Ovary (tissue), 9 donors: ENCODE data around the gene RPS23. TPM values are rescaled to one million over a fixed set of nuclear protein-coding genes. Genes with fewer than 3 reads are reported as not detected.

Experiments used
- DNase-seq, 5 donors: peaks; one replicate each; pipeline ENCODE4 v3.0.0-alpha.2; 2019 to 2020
- H3K27ac ChIP-seq, 2 donors: fragments of 200-600 bp; one replicate each; pipeline versions ENCODE4 v1.5.1 to v1.8.0; 2019 to 2022
- H3K27me3 ChIP-seq: fragments of 200-600 bp; one replicate; pipeline ENCODE4 v1.8.0; 2022
- H3K36me3 ChIP-seq: fragments of 200-600 bp; sonication (generic); one replicate; pipeline ENCODE4 v1.5.1; 2019
- H3K4me1 ChIP-seq: one replicate; pipeline ENCODE4 v1.8.1; 2013; ENCODE audit warnings: mild to moderate bottlenecking, moderate library complexity; ENCODE audit not compliant: insufficient read depth
- H3K4me3 ChIP-seq: fragments of 200-600 bp; sonication (generic); one replicate; pipeline ENCODE4 v1.5.1; 2017
- H3K9me3 ChIP-seq, 2 donors: fragments of 200-600 bp in 1 of 2; sonication (generic) in 1 of 2; one replicate each; pipeline versions ENCODE4 v1.5.1 to v1.8.1; 2013 to 2019; ENCODE audit warnings: mild to moderate bottlenecking in 1 of 2, moderate library complexity in 1 of 2
- CTCF ChIP-seq, 3 donors: fragments of 450-650 bp in 2 of 3; fragments of 200-600 bp in 1 of 3; IDR thresholded peaks; one replicate each; pipeline versions ENCODE4 v1.5.1 to v1.8.0; 2016 to 2022; ENCODE audit warnings: antibody characterized with exemption in 3 of 3, mild to moderate bottlenecking in 1 of 3
- EP300 ChIP-seq: sonication (generic); formaldehyde crosslinking; IDR thresholded peaks from one replicate; pipeline ENCODE4 v1.6.1; 2017; ENCODE audit warnings: antibody characterized with exemption
- POLR2A ChIP-seq: fragments of 450-650 bp; IDR thresholded peaks from one replicate; pipeline ENCODE4 v1.6.1; 2017; ENCODE audit warnings: antibody characterized with exemption, mild to moderate bottlenecking, moderate library complexity
- WGBS, 3 donors: extraction: QIAGEN DNeasy Blood & Tissue Kit in 1 of 3; methylation state at CpG; one replicate each; pipeline versions ENCODE4 v1.1.5 to v1.1.7; 2013 to 2017; 5-methylcytosine and 5-hydroxymethylcytosine counted together
- intact Hi-C, 4 donors: fragments of 100-400 bp; cut with DNase I; formaldehyde crosslinking; loops; one replicate each; pipeline versions ENCODE4 v1.11.0 to v1.15.1; 2022 to 2023
- polyA plus RNA-seq, 2 donors: library from polyadenylated mRNA; stranded (reverse); fragments of 200-250 nt in 1 of 2; fragments of 350-450 nt in 1 of 2; fragmentation: Illumina TruSeq in 1 of 2; extraction: RNeasy Lipid Tissue Mini Kit (QIAGEN cat#74804) in 1 of 2; gene quantifications; one replicate each; pipeline ENCODE4 v1.2.3, GENCODE V29; 2013 to 2014
- total RNA-seq, 7 donors: library from RNA; depleted of rRNA in 2 of 7; stranded (reverse); fragments of >200 nt in 2 of 7; fragmentation: NEBNext Ultra II Directional in 3 of 7; extraction: Animal tissue kit (Norgen Biotek cat#: 25700) in 3 of 7; gene quantifications; one replicate each; pipeline versions ENCODE4 v1.1.0 to v1.2.4, GENCODE V29; 2016 to 2023
- donor health status: DM: no; HTN: no; CAD: no; lungs with moderate emphysema.
- donor health status: DM: no; HTN: no; CAD: no.
- donor health status: Bipolar disorder and iron deficiency.
- donor health status: DM: yes; HTN: yes; CAD: no.
- donor health status: DM: no; HTN: no; CAD: no.
- donor health status: DM: yes; HTN: yes; CAD: no.

RPS23 gene
- total and polyA plus RNA-seq, 9 donors = 3,397 to 8,268 (median 4,763) TPM

GRCh38 chr5:82306151-82306550, 28.0 kb upstream of the RPS23 start:
- no peak for TF ChIP-seq EP300
- no peak for TF ChIP-seq POLR2A
- TF ChIP-seq CTCF (IDR thresholded peaks at IDR 0.05) = no peak
- Histone ChIP-seq H3K4me3 (no peak overlapping the region), H3K27ac (no peak overlapping the region), H3K27me3 (no peaks in the 10 kb centered on the region), H3K9me3 (no peaks in the 10 kb centered on the region), H3K36me3 (no peaks in the 10 kb centered on the region), H3K4me1 (no peaks in the 10 kb centered on the region)
- intact Hi-C loops = no loop called here
- DNase-seq = no peak
- 86 to 94% (median 88%) methylated on average over 2 of the region's 2 CpGs for WGBS, 3 donors

GRCh38 chr5:82301190-82301589, 23.0 kb upstream of the RPS23 start:
- 97 to 99% (median 98%) methylated on average over 3 of the region's 3 CpGs for WGBS, 3 donors
- Histone ChIP-seq H3K9me3 (no peaks in the 10 kb centered on the region), H3K36me3 (no peaks in the 10 kb centered on the region), H3K4me3 (no peak overlapping the region), H3K27me3 (no peaks in the 10 kb centered on the region), H3K4me1 (no peaks in the 10 kb centered on the region), H3K27ac (no peak overlapping the region)
- no peak for TF ChIP-seq POLR2A
- no peak for TF ChIP-seq EP300
- TF ChIP-seq CTCF (IDR thresholded peaks at IDR 0.05) = no peak
- intact Hi-C loops = no loop called here
- DNase-seq = no peak

GRCh38 chr5:82298668-82299067, 20.5 kb upstream of the RPS23 start:
- Histone ChIP-seq H3K27me3 (no peaks in the 10 kb centered on the region), H3K27ac (no peak overlapping the region), H3K36me3 (no peaks in the 10 kb centered on the region), H3K4me1 (no peaks in the 10 kb centered on the region), H3K9me3 (no peaks in the 10 kb centered on the region), H3K4me3 (no peak overlapping the region)
- intact Hi-C loops = no loop called here
- DNase-seq = no peak
- WGBS, 3 donors = 63 to 73% (median 69%) methylated on average over 2 of the region's 2 CpGs
- TF ChIP-seq EP300 (no peak), CTCF (IDR thresholded peaks at IDR 0.05) (no peak), POLR2A (no peak)

GRCh38 chr5:82297711-82298110, 19.6 kb upstream of the RPS23 start:
- no peak for TF ChIP-seq POLR2A
- TF ChIP-seq EP300 = no peak
- no peak for TF ChIP-seq CTCF (IDR thresholded peaks at IDR 0.05)
- WGBS, 3 donors = 58 to 65% (median 61%) methylated on average over 3 of the region's 3 CpGs
- no peak for DNase-seq

GRCh38 chr5:82296929-82297328, 18.8 kb upstream of the RPS23 start:
- Histone ChIP-seq H3K4me3 (no peak overlapping the region), H3K27me3 (no peaks in the 10 kb centered on the region), H3K4me1 (no peaks in the 10 kb centered on the region), H3K27ac (no peak overlapping the region), H3K36me3 (no peaks in the 10 kb centered on the region), H3K9me3 (no peaks in the 10 kb centered on the region)
- WGBS, 3 donors = 91 to 93% (median 92%) methylated on average over 4 of the region's 4 CpGs
- DNase-seq = no peak
- intact Hi-C loops = no loop called here
- TF ChIP-seq POLR2A (no peak), EP300 (no peak), CTCF (IDR thresholded peaks at IDR 0.05) (no peak)

More at GRCh38 chr5:82297711-82298110, 19.6 kb upstream of the RPS23 start:
- Histone ChIP-seq H3K4me3 (no peak overlapping the region), H3K9me3 (no peaks in the 10 kb centered on the region), H3K4me1 (no peaks in the 10 kb centered on the region), H3K27me3 (no peaks in the 10 kb centered on the region), H3K27ac (no peak overlapping the region), H3K36me3 (no peaks in the 10 kb centered on the region)
- intact Hi-C loops = no loop called here
